Karpas-422 (cell line): ENCODE data around the gene MAP4K1. TPM values are rescaled to one million over a fixed set of nuclear protein-coding genes. Genes with fewer than 3 reads are reported as not detected.

ENCODE experiments used
- DNase-seq: peaks from one replicate; pipeline ENCODE4 v3.0.0-alpha.2; 2015
- H2AFZ ChIP-seq: fragments of 200-600 bp; sonication (generic); 2 replicates; pipeline ENCODE4 v1.6.1; 2014; ENCODE audit warnings: antibody characterized with exemption, low read length, mixed read lengths
- H3K27ac ChIP-seq: fragments of 200-600 bp; sonication (generic); 2 replicates; pipeline ENCODE4 v1.5.1; 2014; ENCODE audit warnings: mild to moderate bottlenecking, low read length, moderate library complexity
- H3K27me3 ChIP-seq: fragments of 200-600 bp; sonication (generic); 2 replicates; pipeline ENCODE4 v1.6.1; 2014; ENCODE audit warnings: low read length, mixed read lengths
- H3K36me3 ChIP-seq: fragments of 200-600 bp; sonication (generic); 2 replicates; pipeline ENCODE4 v1.6.1; 2014; ENCODE audit warnings: low read length, mixed read lengths; ENCODE audit not compliant: insufficient read depth
- H3K4me1 ChIP-seq: fragments of 200-600 bp; sonication (generic); 2 replicates; pipeline ENCODE4 v1.6.1; 2014; ENCODE audit warnings: mild to moderate bottlenecking, low read length, mixed read lengths
- H3K4me2 ChIP-seq: fragments of 200-600 bp; sonication (generic); 2 replicates; pipeline ENCODE4 v1.6.1; 2014; ENCODE audit warnings: low read length, low read depth, mild to moderate bottlenecking; ENCODE audit not compliant: poor library complexity, severe bottlenecking
- H3K4me3 ChIP-seq: fragments of 200-600 bp; sonication (generic); 2 replicates; pipeline ENCODE4 v1.5.1; 2014; ENCODE audit warnings: mild to moderate bottlenecking, antibody characterized with exemption, low read length, mixed read lengths
- H3K79me2 ChIP-seq: fragments of 200-600 bp; sonication (generic); 2 replicates; pipeline ENCODE4 v1.6.1; 2014; ENCODE audit warnings: mild to moderate bottlenecking, low read length, mixed read lengths
- H3K9ac ChIP-seq: fragments of 200-600 bp; sonication (generic); 2 replicates; pipeline ENCODE4 v1.6.0; 2014; ENCODE audit warnings: low read length
- H3K9me2 ChIP-seq: fragments of 200-600 bp; sonication (generic), shearing (Covaris generic); replicated peaks from 2 replicates; pipeline ENCODE4 v1.6.0; 2014; ENCODE audit warnings: mild to moderate bottlenecking, low read length, moderate library complexity; ENCODE audit not compliant: insufficient read depth
- H3K9me3 ChIP-seq: fragments of 300-700, 200-600 bp; sonication (generic); 2 replicates; pipeline ENCODE4 v1.6.1; 2014; ENCODE audit warnings: low read length, mixed read lengths
- H4K20me1 ChIP-seq: fragments of 200-600 bp; sonication (generic); 2 replicates; pipeline ENCODE4 v1.6.1; 2014; ENCODE audit warnings: mild to moderate bottlenecking, antibody characterized with exemption, low read length, low read depth; ENCODE audit not compliant: insufficient read depth
- total RNA-seq: library from RNA; depleted of rRNA; stranded (reverse); fragments of >200 nt; shearing (Covaris generic); gene quantifications from 2 replicates; pipeline ENCODE4 v1.2.3, GENCODE V29; 2014; ENCODE audit warnings: low replicate concordance

Gene MAP4K1
- total RNA-seq, 1 experiment from 2014 or later: 262 TPM

GRCh38 chr19:38663156-38663651, 45.5 kb upstream of the MAP4K1 start:
- Histone ChIP-seq H3K4me2 (no peak overlapping the region), H4K20me1 (peaks cover 17% of the 10 kb centered on the region; the same call in 1 of the 2 replicates), H3K27me3 (no peaks in the 10 kb centered on the region), H3K36me3 (no peaks in the 10 kb centered on the region; the same call in 1 of the 2 replicates), H3K27ac (no peak overlapping the region), H2AFZ (no peak overlapping the region), H3K9me2 (no peaks in the 10 kb centered on the region), H3K79me2 (peaks cover 98% of the 10 kb centered on the region), H3K9me3 (no peaks in the 10 kb centered on the region), H3K9ac (no peak overlapping the region), H3K4me1 (peaks cover 62% of the 10 kb centered on the region), H3K4me3 (no peak overlapping the region)
- no peak for DNase-seq

- Histone ChIP-seq H3K4me1 (peaks cover 57% of the 10 kb centered on the region), H3K4me2 (no peak overlapping the region), H4K20me1 (peaks cover 16% of the 10 kb centered on the region; the same call in 1 of the 2 replicates)
Measured at GRCh38 chr19:38662537-38663155, 44.9 kb upstream of the MAP4K1 start.

GRCh38 chr19:38661996-38662395, 44.2 kb upstream of the MAP4K1 start:
- Histone ChIP-seq H3K27me3 (no peaks in the 10 kb centered on the region), H3K4me2 (no peak overlapping the region), H4K20me1 (peaks cover 11% of the 10 kb centered on the region; the same call in 1 of the 2 replicates), H3K9me3 (no peaks in the 10 kb centered on the region), H3K4me3 (no peak overlapping the region), H2AFZ (no peak overlapping the region), H3K9ac (no peak overlapping the region), H3K36me3 (no peaks in the 10 kb centered on the region; the same call in 1 of the 2 replicates), H3K9me2 (no peaks in the 10 kb centered on the region), H3K4me1 (peaks cover 50% of the 10 kb centered on the region), H3K27ac (no peak overlapping the region), H3K79me2 (peaks cover 98% of the 10 kb centered on the region)
- no peak for DNase-seq

More at GRCh38 chr19:38662537-38663155, 44.9 kb upstream of the MAP4K1 start:
- H3K4me3 ChIP-seq: no peak overlapping the region
- H3K79me2 ChIP-seq: peaks cover 98% of the 10 kb centered on the region
- DNase-seq: no peak
- no peaks in the 10 kb centered on the region for H3K9me3 ChIP-seq
- no peak overlapping the region for H3K27ac ChIP-seq
- no peaks in the 10 kb centered on the region for H3K27me3 ChIP-seq
- H2AFZ ChIP-seq: no peak overlapping the region
- no peaks in the 10 kb centered on the region for H3K9me2 ChIP-seq
- no peak overlapping the region for H3K9ac ChIP-seq
- H3K36me3 ChIP-seq: no peaks in the 10 kb centered on the region; the same call in 1 of the 2 replicates

GRCh38 chr19:38661136-38661535, 43.4 kb upstream of the MAP4K1 start:
- Histone ChIP-seq H3K4me1 (peaks cover 49% of the 10 kb centered on the region), H2AFZ (no peak overlapping the region), H3K4me2 (no peak overlapping the region), H3K79me2 (peaks cover 98% of the 10 kb centered on the region), H3K9ac (no peak overlapping the region), H3K27ac (no peak overlapping the region), H3K36me3 (peaks cover 6% of the 10 kb centered on the region; the same call in 1 of the 2 replicates), H3K4me3 (no peak overlapping the region), H3K9me3 (no peaks in the 10 kb centered on the region), H3K27me3 (no peaks in the 10 kb centered on the region), H3K9me2 (no peaks in the 10 kb centered on the region), H4K20me1 (peaks cover 6% of the 10 kb centered on the region; the same call in 1 of the 2 replicates)
- no peak for DNase-seq

- no peak for DNase-seq
- H3K27me3 ChIP-seq: no peaks in the 10 kb centered on the region
- H3K9me2 ChIP-seq: no peaks in the 10 kb centered on the region
- no peak overlapping the region for H3K4me2 ChIP-seq
- H4K20me1 ChIP-seq: peaks cover 6% of the 10 kb centered on the region; the same call in 1 of the 2 replicates
- no peak overlapping the region for H3K27ac ChIP-seq
- no peaks in the 10 kb centered on the region for H3K9me3 ChIP-seq
- H3K79me2 ChIP-seq: peaks cover 98% of the 10 kb centered on the region
- no peak overlapping the region for H3K4me3 ChIP-seq
- no peak overlapping the region for H2AFZ ChIP-seq
- peaks cover 49% of the 10 kb centered on the region for H3K4me1 ChIP-seq
- peaks cover 6% of the 10 kb centered on the region; the same call in 1 of the 2 replicates for H3K36me3 ChIP-seq
- no peak overlapping the region for H3K9ac ChIP-seq
Measured at GRCh38 chr19:38660724-38661123, 43.0 kb upstream of the MAP4K1 start.

GRCh38 chr19:38658462-38659306, 40.9 kb upstream of the MAP4K1 start:
- Histone ChIP-seq H3K79me2 (peaks cover 98% of the 10 kb centered on the region), H3K27me3 (no peaks in the 10 kb centered on the region), H3K4me3 (no peak overlapping the region), H3K9ac (no peak overlapping the region), H3K27ac (no peak overlapping the region), H3K36me3 (peaks cover 6% of the 10 kb centered on the region; the same call in 1 of the 2 replicates), H3K9me2 (no peaks in the 10 kb centered on the region), H3K4me2 (no peak overlapping the region), H2AFZ (no peak overlapping the region), H3K9me3 (no peaks in the 10 kb centered on the region), H3K4me1 (peaks cover 48% of the 10 kb centered on the region), H4K20me1 (peaks cover 6% of the 10 kb centered on the region; the same call in 1 of the 2 replicates)
- DNase-seq: no peak

GRCh38 chr19:38657633-38658222, 40.0 kb upstream of the MAP4K1 start:
- Histone ChIP-seq H4K20me1 (peaks cover 6% of the 10 kb centered on the region; the same call in 1 of the 2 replicates), H3K4me2 (no peak overlapping the region), H3K27ac (no peak overlapping the region), H3K4me1 (peaks cover 45% of the 10 kb centered on the region), H3K4me3 (no peak overlapping the region), H2AFZ (no peak overlapping the region), H3K9me2 (no peaks in the 10 kb centered on the region), H3K9me3 (no peaks in the 10 kb centered on the region), H3K27me3 (no peaks in the 10 kb centered on the region), H3K79me2 (peaks cover 98% of the 10 kb centered on the region), H3K9ac (no peak overlapping the region), H3K36me3 (peaks cover 6% of the 10 kb centered on the region; the same call in 1 of the 2 replicates)
- no peak for DNase-seq
